Activated CD4-positive, alpha-beta T cell treated with anti-CD3 and anti-CD28 coated beads, Interleukin-2, Interleukin-6, amounts not matched to agents 100 ng/mL and 50 ng/mL, durations not matched to agents 16 hours and 8 hours (primary cell): Measurements from ENCODE around the gene AKAP6.
"Not testable (repeated sequence)": the region's sequence is repeated elsewhere in the genome, so short reads cannot be mapped to it uniquely, and the experiment has no call there.

Experiments used
- DNase-seq: peaks from one replicate; pipeline ENCODE4 v3.0.0-alpha.2; 2020

AKAP6 gene

DNA sequence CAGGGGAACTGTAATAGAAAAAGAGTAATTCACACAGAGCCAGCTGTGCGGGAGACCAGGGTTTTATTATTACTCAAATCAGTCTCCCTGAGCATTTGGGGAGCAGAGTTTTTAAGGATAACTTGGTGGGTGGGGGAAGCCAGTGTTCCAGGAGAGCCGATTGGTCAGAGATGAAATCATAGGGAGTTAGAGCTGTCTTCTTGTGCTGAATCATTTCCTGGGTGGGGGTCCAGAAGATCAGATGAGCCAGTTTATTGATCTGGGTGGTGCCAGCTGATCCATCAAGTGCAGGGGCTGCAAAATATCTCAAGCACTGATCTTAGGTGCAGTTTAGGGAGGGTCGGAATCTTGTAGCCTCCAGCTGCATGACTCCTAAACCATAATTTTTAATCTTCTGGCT, 44.1 kb downstream of the AKAP6 start:
- not testable (repeated sequence) for DNase-seq

DNA sequence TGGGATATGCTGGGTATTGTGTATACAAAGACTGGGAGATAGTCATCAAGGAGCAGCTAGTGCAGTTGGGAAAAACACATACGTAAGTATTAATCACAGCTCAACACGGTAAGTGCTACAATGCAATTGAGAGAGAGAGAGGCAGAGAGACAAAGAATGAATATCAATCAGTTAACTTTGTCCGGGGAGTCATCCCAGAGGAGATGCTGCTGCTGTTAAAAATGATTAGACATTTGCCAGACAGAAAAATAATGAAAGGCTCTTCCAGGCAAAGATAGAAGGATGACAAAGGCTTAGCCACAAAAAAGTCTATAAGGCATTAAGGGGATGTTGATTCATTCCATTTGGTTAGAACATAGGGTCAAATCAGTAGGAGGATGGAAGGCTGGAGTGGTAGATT, 45.1 kb downstream of the AKAP6 start:
- no peak for DNase-seq

- no peak for DNase-seq
Measured at GRCh38 chr14:32375663-32376062, 46.6 kb downstream of the AKAP6 start.

DNA sequence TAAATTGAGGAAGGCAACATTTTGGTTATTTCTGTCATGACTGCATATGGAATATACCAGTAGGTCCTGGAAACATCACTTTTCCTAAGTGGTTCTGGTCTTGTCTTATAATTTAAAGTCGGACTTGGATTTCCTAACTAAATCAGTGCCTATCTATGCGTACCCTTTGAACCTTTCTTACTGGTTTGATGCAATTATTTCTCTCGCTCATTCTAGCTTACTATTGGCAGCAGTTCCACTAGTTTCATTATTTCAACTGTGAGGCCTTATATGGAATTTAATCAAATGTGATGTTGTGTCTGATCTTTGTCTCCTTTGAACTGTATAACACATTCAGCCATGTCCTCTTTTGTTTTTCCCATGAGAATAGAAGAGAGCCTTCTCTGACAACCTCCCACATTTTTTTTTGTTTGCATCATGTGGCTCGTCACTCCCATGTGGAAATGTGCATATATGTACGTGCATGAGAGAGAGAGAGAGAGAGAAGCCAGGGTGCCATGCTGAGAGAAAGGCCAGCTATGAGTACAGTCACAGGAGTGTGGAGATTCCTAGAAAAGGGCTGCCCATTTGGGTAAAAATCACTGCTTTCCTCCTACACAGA, 48.0 kb downstream of the AKAP6 start:
- DNase-seq, result no peak

DNA sequence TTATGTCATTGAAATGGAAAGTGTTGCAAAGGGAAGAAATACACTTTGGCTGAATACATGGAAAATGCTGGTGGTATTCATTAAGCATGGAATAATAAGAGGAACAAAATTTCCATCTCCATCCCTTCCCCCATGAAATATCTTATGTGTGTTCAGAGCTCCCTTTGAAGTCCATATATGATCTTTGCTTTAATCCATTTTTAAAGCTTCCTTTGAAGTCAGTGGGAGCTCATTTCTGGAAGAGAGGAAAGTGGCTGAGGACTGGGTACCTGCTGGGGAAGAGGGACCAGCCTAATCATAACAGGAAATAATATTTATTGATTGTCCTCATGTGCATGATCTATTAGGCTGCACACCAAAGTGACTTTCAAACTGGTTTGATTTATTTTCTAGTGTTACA, 49.2 kb downstream of the AKAP6 start:
- DNase-seq, result no peak

GRCh38 chr14:32379447-32379846, 50.3 kb downstream of the AKAP6 start:
- no peak for DNase-seq

- no peak for DNase-seq
Measured at GRCh38 chr14:32381869-32382268, 52.8 kb downstream of the AKAP6 start.

- no peak for DNase-seq
Measured at GRCh38 chr14:32382704-32383103, 53.6 kb downstream of the AKAP6 start.

- no peak for DNase-seq
Measured at GRCh38 chr14:32383364-32384009, 54.4 kb downstream of the AKAP6 start.

DNA sequence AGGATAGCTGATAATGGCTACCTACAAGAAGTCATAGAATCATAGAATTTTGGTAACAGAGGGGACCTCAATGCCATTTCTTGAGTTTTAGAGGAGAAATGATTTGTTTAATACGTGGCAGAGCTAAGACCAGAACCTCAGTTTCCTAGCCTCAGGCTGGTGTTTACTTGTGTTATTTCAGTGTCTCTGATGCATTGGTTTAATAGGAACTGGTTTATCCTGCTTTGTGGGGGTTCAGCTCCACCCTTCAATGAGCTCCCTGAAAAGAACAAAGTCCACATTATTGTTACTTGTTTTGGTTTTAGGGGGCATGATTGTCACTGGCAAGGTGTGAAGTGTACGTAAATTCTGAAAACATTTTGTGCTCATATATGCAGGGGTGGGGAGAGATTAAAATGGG, 55.4 kb downstream of the AKAP6 start:
- no peak for DNase-seq

GRCh38 chr14:32387295-32387694, 58.2 kb downstream of the AKAP6 start:
- DNase-seq, result not testable (repeated sequence)

GRCh38 chr14:32393119-32393518, 64.0 kb downstream of the AKAP6 start:
- no peak for DNase-seq

- DNase-seq, result no peak
Measured at GRCh38 chr14:32394038-32394437, 64.9 kb downstream of the AKAP6 start.

GRCh38 chr14:32396885-32397284, 67.8 kb downstream of the AKAP6 start:
- no peak for DNase-seq

DNA sequence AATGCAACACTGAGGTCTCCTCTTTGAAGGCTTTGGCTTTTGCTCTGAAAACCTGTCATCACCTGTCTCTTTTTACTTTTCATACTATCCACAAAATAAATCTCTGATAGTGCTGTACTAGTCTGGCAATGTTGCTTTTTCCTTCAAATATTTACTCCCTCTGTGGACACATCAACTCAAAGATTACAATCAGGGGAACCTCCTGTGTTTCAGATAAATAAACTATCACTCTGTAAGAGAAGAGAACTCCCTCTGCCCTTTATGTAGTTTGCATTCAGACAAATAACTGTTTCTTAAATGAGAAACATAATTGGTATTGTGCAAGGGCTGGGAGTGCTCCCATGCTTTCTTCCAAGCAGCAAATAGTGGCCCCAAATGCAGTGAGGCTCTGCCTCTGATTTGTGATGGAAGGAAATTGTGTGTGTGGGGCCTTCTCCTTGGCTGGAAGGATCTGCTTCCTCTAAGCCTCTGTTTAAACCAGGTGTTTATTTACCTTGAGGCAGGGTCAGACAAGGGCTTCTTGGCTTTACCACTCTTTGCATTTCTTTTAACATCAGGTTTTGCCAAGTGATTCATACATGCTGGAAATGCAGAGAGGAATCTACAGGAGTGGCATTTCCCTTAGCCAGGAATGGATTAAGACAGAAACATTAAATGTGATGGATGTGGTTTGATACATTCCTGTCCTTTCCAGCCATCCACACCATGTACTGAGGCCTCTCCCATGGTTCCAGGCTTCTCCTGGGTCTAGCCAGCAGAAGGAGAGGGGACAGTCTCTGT, 69.0 kb downstream of the AKAP6 start:
- DNase-seq, result no peak

DNA sequence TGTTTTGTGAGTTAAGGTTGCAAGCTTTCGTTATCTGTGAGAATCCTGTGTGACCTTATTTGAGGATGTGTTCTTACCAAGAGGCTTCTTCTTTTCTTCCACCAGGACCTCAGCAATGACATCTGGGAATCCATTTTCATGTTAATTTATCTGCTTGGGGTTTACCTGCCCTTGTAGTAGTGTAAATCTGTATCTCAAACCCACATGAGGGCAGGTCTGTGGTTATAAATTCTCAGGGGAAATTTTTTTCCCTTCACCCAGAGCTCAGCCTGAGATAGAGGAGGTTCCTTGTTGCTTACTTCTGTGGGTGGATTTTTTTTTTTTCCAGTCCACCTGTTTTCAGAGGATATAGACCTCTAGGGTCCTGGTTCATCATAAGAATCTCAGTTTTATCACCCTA, 70.8 kb downstream of the AKAP6 start:
- no peak for DNase-seq

DNA sequence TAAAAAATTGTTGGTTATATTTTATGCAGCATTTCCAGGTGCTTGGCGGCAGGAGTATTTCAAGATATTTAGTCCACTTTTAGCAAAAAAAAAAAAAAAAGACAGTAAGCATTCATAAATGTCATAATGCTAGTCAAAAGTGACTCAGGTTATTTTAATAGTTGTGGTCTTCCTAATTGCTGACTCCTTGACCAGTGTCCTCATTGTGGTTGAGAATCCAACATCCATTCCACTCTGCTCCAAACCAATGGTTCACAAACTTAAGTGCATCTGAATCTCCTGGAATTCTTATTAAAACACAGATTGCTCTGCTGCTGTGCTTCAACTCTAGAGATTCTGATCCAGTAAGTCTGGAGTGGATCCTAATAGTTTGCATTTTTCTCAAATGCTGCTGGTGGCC, 71.4 kb downstream of the AKAP6 start:
- DNase-seq, result no peak

- no peak for DNase-seq
Measured at GRCh38 chr14:32403021-32403420, 73.9 kb downstream of the AKAP6 start.

- no peak for DNase-seq
Measured at GRCh38 chr14:32403688-32404087, 74.6 kb downstream of the AKAP6 start.

- DNase-seq, result no peak
Measured at GRCh38 chr14:32404784-32405573, 75.9 kb downstream of the AKAP6 start.

- no peak for DNase-seq
Measured at GRCh38 chr14:32405856-32406255, 76.8 kb downstream of the AKAP6 start.

DNA sequence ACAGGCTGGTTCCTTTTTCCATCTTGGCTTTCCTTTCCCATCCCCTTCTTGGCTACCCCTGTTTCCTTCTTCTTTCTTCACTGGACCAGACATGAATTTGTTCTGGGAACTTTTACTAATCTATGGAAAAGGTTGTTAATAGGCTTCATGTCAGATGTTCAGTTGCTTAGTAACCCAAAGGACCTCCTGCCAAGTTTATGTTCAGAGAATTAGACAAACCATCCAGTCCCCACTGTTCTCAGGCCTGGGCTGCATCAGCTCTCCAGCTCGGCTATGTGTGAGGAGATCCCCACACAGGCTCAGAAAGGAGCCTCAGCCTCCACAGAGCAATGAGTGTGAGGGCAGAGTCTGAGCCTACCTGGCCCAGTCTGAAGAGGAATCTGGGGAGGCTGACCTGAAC, 78.0 kb downstream of the AKAP6 start:
- no peak for DNase-seq

- DNase-seq, result no peak
Measured at GRCh38 chr14:32408018-32408417, 78.9 kb downstream of the AKAP6 start.

- no peak for DNase-seq
Measured at GRCh38 chr14:32412103-32412502, 83.0 kb downstream of the AKAP6 start.
